SK-N-SH treated with all-trans-retinoic acid at 6 μM for 48 hours (cell line): ENCODE data around the gene HCN2.

ENCODE experiments used
- ATAC-seq: fragments of 200-7000 bp; cut with Tn5 transposase; 3 replicates; pipeline ENCODE4 v1.9.1; 2020; ENCODE audit warnings: mild to moderate bottlenecking, moderate library complexity
- ARNTL ChIP-seq: fragments of 450-650 bp; formaldehyde crosslinking; IDR thresholded peaks from 2 replicates; pipeline ENCODE4 v1.5.0; 2020; ENCODE audit warnings: low read depth, mild to moderate bottlenecking, moderate library complexity, borderline replicate concordance
- BACH2 ChIP-seq: fragments of 250-450 bp; sonication (Bioruptor Pico); IDR thresholded peaks from 2 replicates; pipeline ENCODE4 v1.9.0; 2021; ENCODE audit warnings: mild to moderate bottlenecking, borderline replicate concordance
- CREB5 ChIP-seq: fragments of 250-450 bp; sonication (Bioruptor Pico); IDR thresholded peaks from 2 replicates; pipeline ENCODE4 v1.5.1; 2020; ENCODE audit warnings: low read depth, mild to moderate bottlenecking, moderate library complexity
- CSDC2 ChIP-seq: fragments of 250-450 bp; sonication (Bioruptor Pico); IDR thresholded peaks from 2 replicates; pipeline ENCODE4 v1.5.0; 2020; ENCODE audit warnings: mild to moderate bottlenecking, moderate library complexity
- ESRRG ChIP-seq: fragments of 250-450 bp; sonication (Bioruptor Pico); IDR thresholded peaks from 2 replicates; pipeline ENCODE4 v1.6.1; 2021; ENCODE audit warnings: mild to moderate bottlenecking
- GLIS3 ChIP-seq: fragments of 250-450 bp; sonication (Bioruptor Pico); IDR thresholded peaks from 2 replicates; pipeline ENCODE4 v1.5.0; 2020; ENCODE audit warnings: mild to moderate bottlenecking, moderate library complexity
- ISL1 ChIP-seq: fragments of 250-450 bp; sonication (Bioruptor Pico); IDR thresholded peaks from 2 replicates; pipeline ENCODE4 v2.1.2; 2022; ENCODE audit warnings: mild to moderate bottlenecking, moderate library complexity
- PPARA ChIP-seq: fragments of 250-450 bp; sonication (Bioruptor Pico); IDR thresholded peaks from 2 replicates; pipeline ENCODE4 v1.5.0; 2020; ENCODE audit warnings: mild to moderate bottlenecking, borderline replicate concordance
- RARB ChIP-seq: fragments of 250-450 bp; sonication (Bioruptor Pico); IDR thresholded peaks from 2 replicates; pipeline ENCODE4 v1.8.0; 2021; ENCODE audit warnings: mild to moderate bottlenecking, moderate library complexity
- TCF4 ChIP-seq: fragments of 250-450 bp; sonication (Bioruptor Pico); IDR thresholded peaks from 2 replicates; pipeline ENCODE4 v1.8.0; 2021; ENCODE audit warnings: mild to moderate bottlenecking, moderate library complexity, borderline replicate concordance
- TOX ChIP-seq: fragments of 250-450 bp; sonication (Bioruptor Pico); IDR thresholded peaks from 2 replicates; pipeline ENCODE4 v1.8.0; 2021; ENCODE audit warnings: mild to moderate bottlenecking, moderate library complexity, borderline replicate concordance
- ZC3H10 ChIP-seq: fragments of 250-450 bp; sonication (Bioruptor Pico); IDR thresholded peaks from 2 replicates; pipeline ENCODE4 v1.5.1; 2021; ENCODE audit warnings: mild to moderate bottlenecking, moderate library complexity
- ZFP3 ChIP-seq: fragments of 250-450 bp; sonication (Bioruptor Pico); IDR thresholded peaks from 2 replicates; pipeline ENCODE4 v1.5.0; 2020; ENCODE audit warnings: mild to moderate bottlenecking, moderate library complexity
- ZFP30 ChIP-seq: fragments of 450-650 bp; formaldehyde crosslinking; IDR thresholded peaks from 2 replicates; pipeline ENCODE4 v1.5.0; 2022; ENCODE audit warnings: mild to moderate bottlenecking, moderate library complexity
- ZNF565 ChIP-seq: fragments of 450-650 bp; formaldehyde crosslinking; conservative IDR thresholded peaks from 2 replicates; pipeline ENCODE4 v1.5.0; 2020; ENCODE audit warnings: low read depth, mild to moderate bottlenecking, moderate library complexity
- ZNF70 ChIP-seq: fragments of 450-650 bp; formaldehyde crosslinking; IDR thresholded peaks from 2 replicates; pipeline ENCODE4 v1.5.0; 2020; ENCODE audit warnings: mild to moderate bottlenecking, moderate library complexity
- ZNF8 ChIP-seq: fragments of 450-650 bp; formaldehyde crosslinking; IDR thresholded peaks from 2 replicates; pipeline ENCODE4 v1.5.0; 2020; ENCODE audit warnings: mild to moderate bottlenecking, moderate library complexity
- TF ChIP-seq, protein P1 (sequence below): fragments of 250-450 bp; sonication (Bioruptor Pico); IDR thresholded peaks from 2 replicates; pipeline ENCODE4 v1.8.0; 2021; ENCODE audit warnings: low read depth, mild to moderate bottlenecking, moderate library complexity, borderline replicate concordance
- TF ChIP-seq, protein P2 (sequence below): fragments of 250-450 bp; sonication (Bioruptor Pico); IDR thresholded peaks from 2 replicates; pipeline ENCODE4 v1.8.0; 2020; ENCODE audit warnings: mild to moderate bottlenecking, moderate library complexity, borderline replicate concordance
- TF ChIP-seq, protein P3 (sequence below): fragments of 250-450 bp; sonication (Bioruptor Pico); IDR thresholded peaks from 2 replicates; pipeline ENCODE4 v1.5.1; 2021; ENCODE audit warnings: mild to moderate bottlenecking, moderate library complexity
- TF ChIP-seq, protein P4 (sequence below): fragments of 250-450 bp; sonication (Bioruptor Pico); IDR thresholded peaks from 2 replicates; pipeline ENCODE4 v1.5.0; 2020; ENCODE audit warnings: mild to moderate bottlenecking, moderate library complexity

HCN2 gene

DNA sequence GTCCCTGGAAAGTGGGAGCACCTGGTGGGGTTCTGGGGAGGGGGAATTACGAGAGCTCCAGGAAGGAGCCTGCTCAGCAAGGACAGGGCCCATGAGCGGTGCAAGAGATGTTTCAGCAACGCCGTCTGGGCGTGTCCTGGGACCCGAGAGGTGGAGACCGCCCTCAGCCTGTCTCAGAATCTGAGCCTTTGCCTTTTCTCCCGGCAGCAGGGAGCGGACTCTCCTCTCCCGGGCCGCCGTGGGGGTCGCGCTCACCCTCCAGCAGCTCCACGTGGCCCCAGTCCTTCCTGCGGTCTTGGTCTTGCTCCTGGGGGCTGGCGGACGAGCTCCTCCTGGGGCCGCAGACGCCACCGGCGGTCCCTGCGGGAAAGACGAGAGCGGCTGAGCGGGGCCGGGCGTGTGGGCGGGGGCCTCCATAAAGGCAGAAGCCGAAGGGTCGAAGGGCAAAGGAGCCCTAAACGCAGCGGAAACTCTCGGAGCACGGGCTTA, 42.9 kb downstream of the HCN2 start (continued):
- TF ChIP-seq ZFP30 (CRISPR knock-in tag) = no peak
- TF ChIP-seq ARNTL (CRISPR knock-in tag) = no peak
- no peak for TF ChIP-seq ZNF70 (CRISPR knock-in tag)
- TF ChIP-seq ESRRG = no peak
- TF ChIP-seq ZNF565 (CRISPR knock-in tag) = no peak
- TF ChIP-seq, protein P1, sequence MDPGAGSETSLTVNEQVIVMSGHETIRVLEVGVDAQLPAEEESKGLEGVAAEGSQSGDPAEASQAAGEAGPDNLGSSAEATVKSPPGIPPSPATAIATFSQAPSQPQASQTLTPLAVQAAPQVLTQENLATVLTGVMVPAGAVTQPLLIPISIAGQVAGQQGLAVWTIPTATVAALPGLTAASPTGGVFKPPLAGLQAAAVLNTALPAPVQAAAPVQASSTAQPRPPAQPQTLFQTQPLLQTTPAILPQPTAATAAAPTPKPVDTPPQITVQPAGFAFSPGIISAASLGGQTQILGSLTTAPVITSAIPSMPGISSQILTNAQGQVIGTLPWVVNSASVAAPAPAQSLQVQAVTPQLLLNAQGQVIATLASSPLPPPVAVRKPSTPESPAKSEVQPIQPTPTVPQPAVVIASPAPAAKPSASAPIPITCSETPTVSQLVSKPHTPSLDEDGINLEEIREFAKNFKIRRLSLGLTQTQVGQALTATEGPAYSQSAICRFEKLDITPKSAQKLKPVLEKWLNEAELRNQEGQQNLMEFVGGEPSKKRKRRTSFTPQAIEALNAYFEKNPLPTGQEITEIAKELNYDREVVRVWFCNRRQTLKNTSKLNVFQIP (CRISPR knock-in tag) = no peak
- TF ChIP-seq ZNF8 (CRISPR knock-in tag) = no peak

DNA sequence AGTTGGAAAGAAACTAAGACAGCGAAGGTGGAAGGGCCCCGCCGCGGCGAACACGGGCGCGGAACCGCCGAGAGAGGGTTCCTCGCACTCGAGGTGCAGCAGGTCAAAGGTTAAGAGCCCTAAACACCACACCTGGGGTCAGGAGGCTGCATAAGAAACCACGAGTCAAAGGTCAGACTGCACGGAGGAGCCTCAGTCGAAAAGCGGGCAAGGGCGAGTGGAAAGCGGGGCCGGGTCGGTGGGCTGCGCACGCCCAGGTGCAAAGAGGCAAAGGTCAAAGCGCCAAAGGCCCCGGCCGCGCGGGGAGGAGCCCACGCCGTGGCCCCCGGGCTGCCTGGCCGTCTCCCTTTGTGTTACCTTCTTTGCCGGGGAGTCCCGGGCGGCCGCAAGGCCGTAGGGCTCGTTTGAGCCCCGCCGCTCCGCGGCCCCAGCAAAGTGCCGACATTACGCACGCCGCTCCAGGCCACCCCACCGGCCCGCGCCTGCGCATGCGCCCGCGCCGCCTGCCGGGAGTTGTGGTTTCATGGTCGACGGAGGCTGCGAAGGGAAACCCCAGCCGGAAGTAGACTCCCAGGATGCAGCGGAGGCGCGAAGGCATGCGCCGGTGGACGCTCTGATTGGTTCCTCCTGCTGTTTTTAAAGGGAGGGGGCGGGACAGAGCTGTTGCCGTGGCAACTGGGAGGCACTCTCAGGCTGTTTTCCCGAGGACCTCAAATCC, 43.5 kb downstream of the HCN2 start, which contains the start of gene POLRMT:
Gene POLRMT, minus strand, starts transcription at position 470 of the 718 bp plus-strand sequence. Its CDS starts 25 bp downstream, at position 445.
- peak; percentile 91 for ATAC-seq
- TF ChIP-seq ESRRG (no peak), TCF4 (no peak), ZNF8 (CRISPR knock-in tag) (no peak), GLIS3 (CRISPR knock-in tag) (no peak), CREB5 (CRISPR knock-in tag) (no peak), CSDC2 (no peak), ZNF70 (CRISPR knock-in tag) (no peak), ISL1 (CRISPR knock-in tag) (no peak), BACH2 (CRISPR knock-in tag) (no peak), RARB (CRISPR knock-in tag) (no peak), ZFP30 (CRISPR knock-in tag) (no peak), ZC3H10 (CRISPR knock-in tag) (no peak), PPARA (no peak)
- TF ChIP-seq, protein P2, sequence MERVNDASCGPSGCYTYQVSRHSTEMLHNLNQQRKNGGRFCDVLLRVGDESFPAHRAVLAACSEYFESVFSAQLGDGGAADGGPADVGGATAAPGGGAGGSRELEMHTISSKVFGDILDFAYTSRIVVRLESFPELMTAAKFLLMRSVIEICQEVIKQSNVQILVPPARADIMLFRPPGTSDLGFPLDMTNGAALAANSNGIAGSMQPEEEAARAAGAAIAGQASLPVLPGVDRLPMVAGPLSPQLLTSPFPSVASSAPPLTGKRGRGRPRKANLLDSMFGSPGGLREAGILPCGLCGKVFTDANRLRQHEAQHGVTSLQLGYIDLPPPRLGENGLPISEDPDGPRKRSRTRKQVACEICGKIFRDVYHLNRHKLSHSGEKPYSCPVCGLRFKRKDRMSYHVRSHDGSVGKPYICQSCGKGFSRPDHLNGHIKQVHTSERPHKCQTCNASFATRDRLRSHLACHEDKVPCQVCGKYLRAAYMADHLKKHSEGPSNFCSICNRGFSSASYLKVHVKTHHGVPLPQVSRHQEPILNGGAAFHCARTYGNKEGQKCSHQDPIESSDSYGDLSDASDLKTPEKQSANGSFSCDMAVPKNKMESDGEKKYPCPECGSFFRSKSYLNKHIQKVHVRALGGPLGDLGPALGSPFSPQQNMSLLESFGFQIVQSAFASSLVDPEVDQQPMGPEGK (CRISPR knock-in tag) = no peak
- TF ChIP-seq, protein P3, sequence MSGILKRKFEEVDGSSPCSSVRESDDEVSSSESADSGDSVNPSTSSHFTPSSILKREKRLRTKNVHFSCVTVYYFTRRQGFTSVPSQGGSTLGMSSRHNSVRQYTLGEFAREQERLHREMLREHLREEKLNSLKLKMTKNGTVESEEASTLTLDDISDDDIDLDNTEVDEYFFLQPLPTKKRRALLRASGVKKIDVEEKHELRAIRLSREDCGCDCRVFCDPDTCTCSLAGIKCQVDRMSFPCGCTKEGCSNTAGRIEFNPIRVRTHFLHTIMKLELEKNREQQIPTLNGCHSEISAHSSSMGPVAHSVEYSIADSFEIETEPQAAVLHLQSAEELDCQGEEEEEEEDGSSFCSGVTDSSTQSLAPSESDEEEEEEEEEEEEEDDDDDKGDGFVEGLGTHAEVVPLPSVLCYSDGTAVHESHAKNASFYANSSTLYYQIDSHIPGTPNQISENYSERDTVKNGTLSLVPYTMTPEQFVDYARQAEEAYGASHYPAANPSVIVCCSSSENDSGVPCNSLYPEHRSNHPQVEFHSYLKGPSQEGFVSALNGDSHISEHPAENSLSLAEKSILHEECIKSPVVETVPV (CRISPR knock-in tag) = no peak
- TF ChIP-seq, protein P4, sequence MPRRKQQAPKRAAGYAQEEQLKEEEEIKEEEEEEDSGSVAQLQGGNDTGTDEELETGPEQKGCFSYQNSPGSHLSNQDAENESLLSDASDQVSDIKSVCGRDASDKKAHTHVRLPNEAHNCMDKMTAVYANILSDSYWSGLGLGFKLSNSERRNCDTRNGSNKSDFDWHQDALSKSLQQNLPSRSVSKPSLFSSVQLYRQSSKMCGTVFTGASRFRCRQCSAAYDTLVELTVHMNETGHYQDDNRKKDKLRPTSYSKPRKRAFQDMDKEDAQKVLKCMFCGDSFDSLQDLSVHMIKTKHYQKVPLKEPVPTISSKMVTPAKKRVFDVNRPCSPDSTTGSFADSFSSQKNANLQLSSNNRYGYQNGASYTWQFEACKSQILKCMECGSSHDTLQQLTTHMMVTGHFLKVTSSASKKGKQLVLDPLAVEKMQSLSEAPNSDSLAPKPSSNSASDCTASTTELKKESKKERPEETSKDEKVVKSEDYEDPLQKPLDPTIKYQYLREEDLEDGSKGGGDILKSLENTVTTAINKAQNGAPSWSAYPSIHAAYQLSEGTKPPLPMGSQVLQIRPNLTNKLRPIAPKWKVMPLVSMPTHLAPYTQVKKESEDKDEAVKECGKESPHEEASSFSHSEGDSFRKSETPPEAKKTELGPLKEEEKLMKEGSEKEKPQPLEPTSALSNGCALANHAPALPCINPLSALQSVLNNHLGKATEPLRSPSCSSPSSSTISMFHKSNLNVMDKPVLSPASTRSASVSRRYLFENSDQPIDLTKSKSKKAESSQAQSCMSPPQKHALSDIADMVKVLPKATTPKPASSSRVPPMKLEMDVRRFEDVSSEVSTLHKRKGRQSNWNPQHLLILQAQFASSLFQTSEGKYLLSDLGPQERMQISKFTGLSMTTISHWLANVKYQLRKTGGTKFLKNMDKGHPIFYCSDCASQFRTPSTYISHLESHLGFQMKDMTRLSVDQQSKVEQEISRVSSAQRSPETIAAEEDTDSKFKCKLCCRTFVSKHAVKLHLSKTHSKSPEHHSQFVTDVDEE (CRISPR knock-in tag) = no peak

DNA sequence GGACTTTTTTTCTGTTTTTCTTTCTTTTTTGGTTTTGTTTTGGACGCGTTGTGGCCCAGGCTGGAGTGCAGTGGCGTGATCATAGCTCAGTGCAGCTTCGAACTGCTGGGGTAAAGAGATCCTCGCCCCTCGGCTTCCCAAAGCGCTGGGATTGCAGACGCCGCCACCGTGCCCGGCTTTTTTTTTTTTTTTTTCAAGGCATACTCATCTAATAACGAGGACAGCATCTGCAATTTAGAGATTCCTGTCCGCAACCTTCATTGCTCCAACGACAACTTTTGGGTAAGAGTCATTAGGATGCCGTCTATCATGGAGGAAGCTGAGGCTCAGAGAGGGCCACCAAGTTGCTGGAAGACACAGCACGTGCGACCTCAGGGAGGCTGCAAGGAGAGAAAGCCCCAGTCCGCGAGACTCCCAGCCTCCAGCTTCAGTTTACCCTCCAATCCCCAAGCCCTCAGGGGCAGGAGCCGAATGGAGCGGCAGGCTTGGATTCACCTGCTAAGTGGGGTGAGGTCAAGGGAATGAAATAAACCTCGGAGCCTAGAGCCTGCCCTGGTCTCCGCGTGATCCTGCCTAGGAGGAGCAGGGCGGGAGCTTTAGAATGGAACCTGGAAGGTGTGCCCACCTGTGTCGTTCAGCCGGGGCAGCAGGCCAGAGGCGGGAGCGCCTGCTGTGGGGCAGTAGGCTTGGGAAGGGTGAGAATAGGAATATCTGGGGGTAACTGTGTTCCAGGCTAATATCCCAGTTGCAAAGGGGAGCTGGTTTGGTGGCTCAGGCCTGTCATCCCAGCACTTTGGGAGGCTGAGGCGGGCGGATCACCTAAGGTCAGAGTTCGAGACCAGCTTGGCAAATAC, 44.3 kb downstream of the HCN2 start:
- ATAC-seq = peak; percentile 14
- TF ChIP-seq ESRRG (no peak), GLIS3 (CRISPR knock-in tag) (no peak), ZNF70 (CRISPR knock-in tag) (no peak), ISL1 (CRISPR knock-in tag) (no peak), ZFP30 (CRISPR knock-in tag) (no peak), TCF4 (no peak), ZC3H10 (CRISPR knock-in tag) (no peak), CSDC2 (no peak), ZNF8 (CRISPR knock-in tag) (no peak), RARB (CRISPR knock-in tag) (no peak), ARNTL (CRISPR knock-in tag) (no peak), TOX (CRISPR knock-in tag) (no peak), ZFP3 (CRISPR knock-in tag) (no peak)
- TF ChIP-seq, protein P2 (CRISPR knock-in tag) = no peak
- TF ChIP-seq, protein P3 (CRISPR knock-in tag) = no peak
